ENCODE results near the gene ADGRG2.
"Not testable (repeated sequence)": the region's sequence is repeated elsewhere in the genome, so short reads cannot be mapped to it uniquely, and the experiment has no call there.

ADGRG2 gene

GRCh38 chrX:19085666-19086065 lies 36.6 kb downstream of the ADGRG2 start:
- no peaks in the 10 kb centered on the region for H3K36me3 ChIP-seq (ENCODE audit: insufficient read depth, low read length)
- H3K27ac ChIP-seq (ENCODE audit: low read length), result no peak overlapping the region
- no peaks in the 10 kb centered on the region for H3K79me2 ChIP-seq (ENCODE audit: insufficient read depth, low read length)
- no peak overlapping the region for H3K9ac ChIP-seq (ENCODE audit: low read depth, low read length)
- H3K9me3 ChIP-seq (ENCODE audit: insufficient read depth, low read length, severe bottlenecking), result no peaks in the 10 kb centered on the region
- H3K4me2 ChIP-seq (ENCODE audit: insufficient read depth, low read length), result no peak overlapping the region
- no peak overlapping the region for H3K4me3 ChIP-seq (ENCODE audit: low read depth in 1 of 2, low read length in 2 of 2)
- no peaks in the 10 kb centered on the region for H3K4me1 ChIP-seq (ENCODE audit: insufficient read depth, low read length)
- no peaks in the 10 kb centered on the region for H3K27me3 ChIP-seq (ENCODE audit: insufficient read depth, low read length, poor library complexity)
- H4K20me1 ChIP-seq (ENCODE audit: insufficient read depth, low read length), result no peaks in the 10 kb centered on the region
- H2AFZ ChIP-seq (ENCODE audit: low read depth, low read length), result no peak overlapping the region
- ATAC-seq (ENCODE audit: insufficient read depth, low read depth) (no peak), DNase-seq (no peak)
- TF ChIP-seq CTCF (IDR thresholded peaks at IDR 0.05; ENCODE audit: borderline replicate concordance, extremely low read depth, low read length, poor library complexity, severe bottlenecking) (no peak), EZH2 (IDR thresholded peaks at IDR 0.05; ENCODE audit: borderline replicate concordance, low read depth, low read length, severe bottlenecking) (no peak)

DNA sequence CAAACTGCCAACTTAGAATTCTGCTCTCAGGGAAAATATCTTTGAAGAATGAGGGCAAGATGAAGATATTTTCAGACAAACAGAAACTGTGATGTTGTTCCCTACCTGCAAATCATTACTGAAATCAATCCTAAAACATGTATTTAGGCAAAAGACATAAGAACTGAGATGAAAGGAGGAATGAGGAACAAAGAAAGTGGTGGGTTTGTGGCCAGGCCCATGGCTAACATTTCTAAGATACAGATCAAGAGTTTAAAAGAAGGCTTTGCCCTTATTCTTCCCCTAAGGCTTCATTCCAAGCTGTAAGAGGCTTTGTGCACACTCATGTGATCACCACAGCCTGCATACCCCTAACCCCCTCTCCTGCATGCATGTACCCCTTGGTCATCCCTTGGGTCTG lies 46.5 kb downstream of the ADGRG2 start:
- Histone ChIP-seq H4K20me1 (ENCODE audit: insufficient read depth, low read length) (no peaks in the 10 kb centered on the region), H3K4me1 (ENCODE audit: insufficient read depth, low read length) (no peaks in the 10 kb centered on the region), H3K79me2 (ENCODE audit: insufficient read depth, low read length) (no peaks in the 10 kb centered on the region), H3K4me3 (ENCODE audit: low read depth in 1 of 2, low read length in 2 of 2) (no peak overlapping the region), H3K27ac (ENCODE audit: low read length) (no peak overlapping the region), H3K9me3 (ENCODE audit: insufficient read depth, low read length, severe bottlenecking) (no peaks in the 10 kb centered on the region), H3K4me2 (ENCODE audit: insufficient read depth, low read length) (no peak overlapping the region), H3K27me3 (ENCODE audit: insufficient read depth, low read length, poor library complexity) (no peaks in the 10 kb centered on the region), H2AFZ (ENCODE audit: low read depth, low read length) (no peak overlapping the region), H3K36me3 (ENCODE audit: insufficient read depth, low read length) (no peaks in the 10 kb centered on the region), H3K9ac (ENCODE audit: low read depth, low read length) (no peak overlapping the region)
- TF ChIP-seq EZH2 (IDR thresholded peaks at IDR 0.05; ENCODE audit: borderline replicate concordance, low read depth, low read length, severe bottlenecking) (no peak), CTCF (IDR thresholded peaks at IDR 0.05; ENCODE audit: borderline replicate concordance, extremely low read depth, low read length, poor library complexity, severe bottlenecking) (no peak)
- ATAC-seq (ENCODE audit: insufficient read depth, low read depth), result no peak
- DNase-seq, result no peak

DNA sequence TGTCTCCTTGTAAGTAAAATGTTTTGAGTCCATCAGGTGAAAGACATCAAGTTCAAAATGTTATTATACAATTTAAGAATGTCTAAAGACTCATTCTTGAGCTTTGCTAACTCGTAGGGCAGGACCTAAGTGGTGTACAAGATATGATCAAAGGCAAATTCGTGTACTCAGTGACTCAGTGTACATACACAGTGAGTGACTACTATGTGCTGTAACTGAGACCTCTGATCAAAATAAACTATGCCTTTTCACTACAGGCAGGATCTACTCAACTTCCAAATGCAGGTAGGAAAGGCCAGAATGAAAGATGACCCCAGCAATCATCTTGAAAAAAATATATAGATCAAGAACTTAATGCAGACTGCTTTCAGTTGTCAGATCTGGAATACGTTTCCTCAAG lies 49.9 kb downstream of the ADGRG2 start:
- Histone ChIP-seq H3K79me2 (ENCODE audit: insufficient read depth, low read length) (no peaks in the 10 kb centered on the region), H3K9ac (ENCODE audit: low read depth, low read length) (no peak overlapping the region), H3K27me3 (ENCODE audit: insufficient read depth, low read length, poor library complexity) (no peaks in the 10 kb centered on the region), H3K4me3 (ENCODE audit: low read depth in 1 of 2, low read length in 2 of 2) (no peak overlapping the region), H3K36me3 (ENCODE audit: insufficient read depth, low read length) (no peaks in the 10 kb centered on the region), H2AFZ (ENCODE audit: low read depth, low read length) (no peak overlapping the region), H3K4me1 (ENCODE audit: insufficient read depth, low read length) (no peaks in the 10 kb centered on the region), H3K27ac (ENCODE audit: low read length) (no peak overlapping the region), H3K4me2 (ENCODE audit: insufficient read depth, low read length) (no peak overlapping the region), H3K9me3 (ENCODE audit: insufficient read depth, low read length, severe bottlenecking) (no peaks in the 10 kb centered on the region), H4K20me1 (ENCODE audit: insufficient read depth, low read length) (no peaks in the 10 kb centered on the region)
- TF ChIP-seq EZH2 (IDR thresholded peaks at IDR 0.05; ENCODE audit: borderline replicate concordance, low read depth, low read length, severe bottlenecking) (no peak), CTCF (IDR thresholded peaks at IDR 0.05; ENCODE audit: borderline replicate concordance, extremely low read depth, low read length, poor library complexity, severe bottlenecking) (no peak)
- no peak for ATAC-seq (ENCODE audit: insufficient read depth, low read depth)
- no peak for DNase-seq

DNA sequence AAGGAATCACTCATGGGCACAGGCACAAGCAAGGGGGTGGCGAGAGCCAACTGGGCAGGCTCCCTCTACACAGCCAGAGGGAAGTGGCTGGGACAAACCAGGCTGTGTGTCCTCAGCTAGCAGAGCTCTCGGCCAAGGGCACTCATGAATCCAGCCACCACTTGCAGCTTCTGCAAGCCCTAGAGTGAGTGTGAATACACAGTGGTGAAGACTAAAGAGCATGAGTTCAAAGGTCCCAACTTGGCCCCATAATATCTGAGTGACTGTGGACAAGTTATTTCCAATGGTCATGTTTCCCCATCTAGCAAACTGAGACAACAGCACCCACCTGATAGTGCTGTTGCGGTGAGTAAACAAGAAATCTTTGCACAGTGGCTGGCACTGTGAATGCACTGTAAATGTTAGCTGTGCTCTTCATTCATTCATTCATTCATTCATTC lies 51.7 kb downstream of the ADGRG2 start:
- DNase-seq (no peak), ATAC-seq (ENCODE audit: insufficient read depth, low read depth) (no peak)
- Histone ChIP-seq H3K27ac (ENCODE audit: low read length) (no peak overlapping the region), H3K4me3 (ENCODE audit: low read depth in 1 of 2, low read length in 2 of 2) (no peak overlapping the region), H3K9ac (ENCODE audit: low read depth, low read length) (no peak overlapping the region), H3K4me1 (ENCODE audit: insufficient read depth, low read length) (no peaks in the 10 kb centered on the region), H4K20me1 (ENCODE audit: insufficient read depth, low read length) (no peaks in the 10 kb centered on the region), H2AFZ (ENCODE audit: low read depth, low read length) (no peak overlapping the region), H3K36me3 (ENCODE audit: insufficient read depth, low read length) (no peaks in the 10 kb centered on the region), H3K27me3 (ENCODE audit: insufficient read depth, low read length, poor library complexity) (no peaks in the 10 kb centered on the region), H3K9me3 (ENCODE audit: insufficient read depth, low read length, severe bottlenecking) (no peaks in the 10 kb centered on the region), H3K79me2 (ENCODE audit: insufficient read depth, low read length) (no peaks in the 10 kb centered on the region), H3K4me2 (ENCODE audit: insufficient read depth, low read length) (no peak overlapping the region)
- TF ChIP-seq CTCF (IDR thresholded peaks at IDR 0.05; ENCODE audit: borderline replicate concordance, extremely low read depth, low read length, poor library complexity, severe bottlenecking) (no peak), EZH2 (IDR thresholded peaks at IDR 0.05; ENCODE audit: borderline replicate concordance, low read depth, low read length, severe bottlenecking) (no peak)

GRCh38 chrX:19066987-19067386 lies 55.3 kb downstream of the ADGRG2 start:
- not testable (repeated sequence) for H3K27ac ChIP-seq (ENCODE audit: low read length); H3K4me3 ChIP-seq (ENCODE audit: low read depth in 1 of 2, low read length in 2 of 2); H3K4me2 ChIP-seq (ENCODE audit: insufficient read depth, low read length); H3K9me3 ChIP-seq (ENCODE audit: insufficient read depth, low read length, severe bottlenecking); H3K9ac ChIP-seq (ENCODE audit: low read depth, low read length); DNase-seq; H3K4me1 ChIP-seq (ENCODE audit: insufficient read depth, low read length); ATAC-seq (ENCODE audit: insufficient read depth, low read depth); H3K79me2 ChIP-seq (ENCODE audit: insufficient read depth, low read length); H3K36me3 ChIP-seq (ENCODE audit: insufficient read depth, low read length); H4K20me1 ChIP-seq (ENCODE audit: insufficient read depth, low read length); H3K27me3 ChIP-seq (ENCODE audit: insufficient read depth, low read length, poor library complexity); H2AFZ ChIP-seq (ENCODE audit: low read depth, low read length)
